Activated naive CD8-positive, alpha-beta T cell treated with anti-CD3 and anti-CD28 coated beads, Interleukin-2, amount 10 ng/mL, durations not matched to agents 7 days and 5 days (primary cell): ENCODE results near the gene UNC93A. TPM values are rescaled to one million over a fixed set of nuclear protein-coding genes. Genes with fewer than 3 reads are reported as not detected.
A peak's percentile ranks its signal among the peaks of the same experiment; 100 is the strongest.

Experiments
- ATAC-seq: fragments of 150-1000 bp; cut with Tn5 transposase; one replicate; pipeline ENCODE4 v1.10.0; 2021; ENCODE audit warnings: low read depth, moderate library complexity
- POLR2A ChIA-PET: fragments of 350-600 bp; sonication (Branson Sonifier 250); formaldehyde crosslinking; loops from one replicate; lab custom pipeline; 2021; ENCODE audit warnings: antibody characterized with exemption; lab: Charles Lee
- DNase-seq: peaks from one replicate; pipeline ENCODE4 v3.0.0; 2021
- H3K27ac Mint-ChIP-seq: one replicate; pipeline ENCODE4 v1.8.0; 2022; ENCODE audit warnings: mild to moderate bottlenecking, mixed read lengths
- H3K27me3 Mint-ChIP-seq: one replicate; pipeline ENCODE4 v1.8.0; 2022; ENCODE audit warnings: mild to moderate bottlenecking, moderate library complexity, mixed read lengths
- H3K36me3 Mint-ChIP-seq: one replicate; pipeline ENCODE4 v1.8.0; 2021; ENCODE audit warnings: mild to moderate bottlenecking, mixed read lengths
- H3K4me1 Mint-ChIP-seq: one replicate; pipeline ENCODE4 v1.8.0; 2021; ENCODE audit warnings: mixed read lengths
- H3K4me3 Mint-ChIP-seq: one replicate; pipeline ENCODE4 v1.8.0; 2022; ENCODE audit warnings: mild to moderate bottlenecking, moderate library complexity, mixed read lengths
- H3K9me3 Mint-ChIP-seq: one replicate; pipeline ENCODE4 v1.8.0; 2021; ENCODE audit warnings: mixed read lengths
- total RNA-seq, 2 experiments: library from RNA; stranded (reverse); gene quantifications; one replicate each; pipeline ENCODE4 v1.2.3, GENCODE V29; 2021

Gene UNC93A
- total RNA-seq, 2 experiments from 2014 or later, result not detected

DNA sequence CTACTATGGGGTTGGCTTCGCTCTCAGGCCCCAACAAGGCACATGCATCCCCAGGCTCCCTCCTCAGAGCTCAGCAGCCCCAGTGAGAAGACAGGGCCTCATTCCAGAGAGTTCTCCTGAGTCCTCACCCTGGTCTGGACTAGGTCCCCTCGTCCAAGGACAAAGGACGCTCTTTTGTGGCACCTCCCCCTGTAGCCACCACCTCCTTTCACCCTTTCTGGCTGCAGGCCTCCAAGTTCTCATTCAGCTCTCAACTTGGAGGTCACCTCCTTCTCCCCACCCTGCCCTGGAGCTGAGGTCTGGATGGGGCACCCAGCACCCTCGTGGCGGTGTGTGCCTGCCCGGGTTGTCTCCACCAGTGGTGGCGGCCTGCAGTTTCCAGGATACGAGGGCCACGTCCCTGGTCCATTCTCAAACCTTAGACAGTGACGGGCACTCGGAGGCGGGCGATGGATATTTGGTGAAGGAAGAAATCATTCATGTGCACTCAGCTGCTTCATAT lies 2.5 kb downstream of the UNC93A start:
- H3K4me3 Mint-ChIP-seq, result no peak overlapping the region
- no peak for ATAC-seq
- H3K9me3 Mint-ChIP-seq, result no peaks in the 10 kb centered on the region
- no peak overlapping the region for H3K27ac Mint-ChIP-seq
- no peaks in the 10 kb centered on the region for H3K36me3 Mint-ChIP-seq
- H3K4me1 Mint-ChIP-seq, result no peaks in the 10 kb centered on the region
- no peak for DNase-seq
- POLR2A ChIA-PET, result no interaction called here
- H3K27me3 Mint-ChIP-seq, result peaks cover 7% of the 10 kb centered on the region

DNA sequence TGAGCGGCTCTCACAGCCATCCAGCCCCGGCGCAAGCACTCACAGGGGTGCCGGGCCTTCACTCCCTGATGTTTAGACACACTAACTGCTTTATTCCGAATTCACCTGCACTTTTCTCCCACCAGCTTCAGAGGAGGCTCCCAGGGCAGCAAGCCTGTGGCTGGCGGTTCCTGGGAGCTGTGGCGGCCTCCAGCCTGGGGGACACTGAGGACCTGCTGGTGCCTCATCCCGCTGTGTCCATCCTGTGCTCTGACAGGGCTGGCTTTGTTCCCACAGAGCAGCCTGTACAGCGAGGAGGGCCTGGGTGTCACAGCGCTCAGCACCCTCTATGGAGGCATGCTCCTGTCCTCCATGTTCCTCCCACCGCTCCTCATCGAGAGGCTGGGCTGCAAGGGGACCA lies 3.1 kb downstream of the UNC93A start:
- Mint-ChIP-seq H3K4me3 (no peak overlapping the region), H3K36me3 (no peaks in the 10 kb centered on the region), H3K27me3 (peaks cover 5% of the 10 kb centered on the region), H3K9me3 (no peaks in the 10 kb centered on the region), H3K4me1 (no peaks in the 10 kb centered on the region), H3K27ac (no peak overlapping the region)
- ATAC-seq, result no peak
- POLR2A ChIA-PET, result no interaction called here
- no peak for DNase-seq

DNA sequence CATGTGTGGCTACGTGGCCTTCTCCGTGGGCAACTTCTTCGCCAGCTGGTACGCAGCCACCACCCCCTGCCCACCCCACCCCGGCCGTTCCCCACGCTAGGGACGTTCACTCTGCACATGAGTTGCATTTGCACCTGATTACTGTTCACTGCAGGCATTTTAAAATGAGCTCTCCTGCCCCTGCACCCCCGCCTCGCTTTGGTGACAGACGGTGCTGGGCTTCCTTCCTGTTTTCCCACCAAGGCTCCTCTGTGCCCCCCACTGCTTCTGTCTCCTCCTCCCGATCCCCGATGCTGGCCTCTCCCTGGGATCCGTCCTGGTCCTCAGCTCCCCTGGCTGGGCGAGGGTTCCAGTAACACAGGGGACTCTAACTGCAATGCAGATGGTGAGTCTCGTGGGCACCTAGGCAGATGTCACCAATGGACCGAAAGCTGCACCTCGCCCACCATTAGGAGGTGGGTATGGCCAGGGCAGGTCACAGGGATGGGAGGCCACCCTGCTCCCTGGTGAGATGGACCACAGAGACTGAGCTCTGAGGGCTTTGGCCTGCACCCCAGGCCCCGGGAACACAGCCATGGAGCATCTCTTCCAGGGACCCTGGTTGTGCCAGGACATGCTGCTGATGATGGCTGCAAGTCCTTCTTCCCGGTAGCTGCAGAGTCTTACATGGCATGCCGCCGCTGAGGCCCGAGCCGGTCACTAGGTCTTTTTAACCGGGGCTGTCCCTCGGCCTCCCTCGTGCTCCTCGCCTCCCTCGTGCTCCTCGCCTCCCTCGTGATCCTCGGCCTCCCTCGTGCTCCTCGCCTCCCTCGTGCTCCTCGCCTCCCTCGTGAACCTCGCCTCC lies 3.8 kb downstream of the UNC93A start:
- POLR2A ChIA-PET, result no interaction called here
- no peak overlapping the region for H3K27ac Mint-ChIP-seq
- no peaks in the 10 kb centered on the region for H3K9me3 Mint-ChIP-seq
- H3K4me1 Mint-ChIP-seq, result no peaks in the 10 kb centered on the region
- no peak for ATAC-seq
- no peak for DNase-seq
- H3K27me3 Mint-ChIP-seq, result peaks cover 7% of the 10 kb centered on the region
- no peak overlapping the region for H3K4me3 Mint-ChIP-seq
- H3K36me3 Mint-ChIP-seq, result no peaks in the 10 kb centered on the region

DNA sequence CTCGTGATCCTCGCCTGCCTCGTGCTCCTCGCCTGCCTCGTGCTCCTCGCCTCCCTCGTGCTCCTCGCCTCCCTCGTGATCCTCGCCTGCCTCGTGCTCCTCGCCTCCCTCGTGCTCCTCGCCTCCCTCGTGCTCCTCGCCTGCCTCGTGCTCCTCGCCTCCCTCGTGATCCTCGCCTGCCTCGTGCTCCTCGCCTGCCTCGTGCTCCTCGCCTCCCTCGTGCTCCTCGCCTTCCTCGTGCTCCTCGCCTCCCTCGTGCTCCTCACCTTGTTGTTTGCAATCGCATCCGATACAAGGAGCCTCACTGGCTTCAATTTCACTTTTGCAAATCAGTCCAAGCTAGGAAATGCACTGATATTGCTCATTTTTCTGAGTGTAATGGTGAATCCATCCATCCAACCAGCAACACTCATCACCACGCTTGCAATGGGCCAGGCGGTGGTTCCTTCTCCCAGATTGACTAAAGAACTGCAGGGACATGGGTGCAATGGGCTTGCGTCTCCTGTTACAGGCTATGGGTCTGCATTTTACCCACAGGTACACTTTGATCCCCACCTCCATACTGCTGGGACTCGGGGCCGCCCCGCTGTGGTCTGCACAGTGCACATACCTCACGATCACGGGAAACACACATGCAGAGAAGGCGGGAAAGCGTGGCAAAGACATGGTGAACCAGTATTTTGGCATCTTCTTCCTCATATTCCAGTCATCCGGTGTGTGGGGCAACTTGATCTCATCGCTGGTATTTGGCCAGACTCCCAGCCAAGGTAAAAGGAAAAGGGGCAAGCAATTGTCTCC lies 4.6 kb downstream of the UNC93A start:
- DNase-seq (no peak), ATAC-seq (no peak)
- no peaks in the 10 kb centered on the region for H3K4me1 Mint-ChIP-seq
- H3K36me3 Mint-ChIP-seq, result no peaks in the 10 kb centered on the region
- no peak overlapping the region for H3K4me3 Mint-ChIP-seq
- POLR2A ChIA-PET, result no interaction called here
- no peaks in the 10 kb centered on the region for H3K9me3 Mint-ChIP-seq
- H3K27me3 Mint-ChIP-seq, result peaks cover 8% of the 10 kb centered on the region
- no peak overlapping the region for H3K27ac Mint-ChIP-seq

DNA sequence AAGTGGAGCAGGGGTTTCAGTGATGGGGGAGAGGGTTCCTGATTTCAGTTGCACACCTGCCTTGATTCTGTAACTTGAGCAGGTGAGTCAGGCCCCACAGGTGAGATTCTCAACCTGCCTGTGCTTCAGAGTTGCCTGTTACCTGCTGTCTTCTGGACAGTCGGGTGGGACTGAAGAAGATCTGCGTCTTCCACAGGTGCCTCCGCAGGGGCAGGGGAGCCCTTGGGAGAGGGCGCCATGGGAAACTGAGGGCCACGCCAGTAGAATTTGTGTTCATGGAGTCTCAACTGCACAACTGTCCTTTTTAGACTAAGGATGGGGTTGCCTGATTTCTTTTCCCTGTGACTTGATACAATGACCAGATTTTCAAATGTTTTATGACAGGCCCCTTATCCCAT lies 5.2 kb downstream of the UNC93A start:
- Mint-ChIP-seq H3K27ac (no peak overlapping the region), H3K27me3 (peaks cover 4% of the 10 kb centered on the region), H3K4me3 (no peak overlapping the region), H3K9me3 (no peaks in the 10 kb centered on the region), H3K4me1 (no peaks in the 10 kb centered on the region), H3K36me3 (no peaks in the 10 kb centered on the region)
- POLR2A ChIA-PET, result no interaction called here
- no peak for ATAC-seq
- no peak for DNase-seq

- no peaks in the 10 kb centered on the region for H3K4me1 Mint-ChIP-seq
- peaks cover 4% of the 10 kb centered on the region for H3K27me3 Mint-ChIP-seq
- no peak overlapping the region for H3K27ac Mint-ChIP-seq
- no peaks in the 10 kb centered on the region for H3K36me3 Mint-ChIP-seq
- no peak overlapping the region for H3K4me3 Mint-ChIP-seq
- H3K9me3 Mint-ChIP-seq, result no peaks in the 10 kb centered on the region
- no peak for ATAC-seq
- no peak for DNase-seq
- POLR2A ChIA-PET, result no interaction called here
Measured at GRCh38 chr6:167296902-167297301, 5.8 kb downstream of the UNC93A start.

DNA sequence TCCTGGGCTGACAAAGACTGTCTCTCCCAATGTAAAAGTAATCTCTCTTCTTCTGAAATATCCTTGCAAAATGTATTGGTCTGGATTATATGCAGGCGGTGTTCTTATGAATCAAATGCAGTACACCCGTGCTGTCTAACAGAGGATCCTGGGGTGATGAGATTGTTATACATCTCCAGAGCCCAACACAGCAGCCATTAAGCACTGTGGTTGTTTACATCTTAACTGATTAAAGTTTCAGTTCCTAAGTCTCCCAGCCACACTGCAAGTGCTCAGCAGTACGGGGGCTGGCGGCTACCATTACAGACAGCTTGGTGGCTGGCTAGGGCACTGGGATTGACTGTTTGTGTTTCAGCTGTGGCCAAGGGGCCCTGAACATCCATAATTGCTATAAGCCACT lies 7.0 kb downstream of the UNC93A start:
- Mint-ChIP-seq H3K4me3 (no peak overlapping the region), H3K27me3 (peaks cover 4% of the 10 kb centered on the region), H3K27ac (no peak overlapping the region), H3K36me3 (no peaks in the 10 kb centered on the region), H3K4me1 (no peaks in the 10 kb centered on the region), H3K9me3 (no peaks in the 10 kb centered on the region)
- ATAC-seq (no peak), DNase-seq (no peak)
- POLR2A ChIA-PET, result no interaction called here

DNA sequence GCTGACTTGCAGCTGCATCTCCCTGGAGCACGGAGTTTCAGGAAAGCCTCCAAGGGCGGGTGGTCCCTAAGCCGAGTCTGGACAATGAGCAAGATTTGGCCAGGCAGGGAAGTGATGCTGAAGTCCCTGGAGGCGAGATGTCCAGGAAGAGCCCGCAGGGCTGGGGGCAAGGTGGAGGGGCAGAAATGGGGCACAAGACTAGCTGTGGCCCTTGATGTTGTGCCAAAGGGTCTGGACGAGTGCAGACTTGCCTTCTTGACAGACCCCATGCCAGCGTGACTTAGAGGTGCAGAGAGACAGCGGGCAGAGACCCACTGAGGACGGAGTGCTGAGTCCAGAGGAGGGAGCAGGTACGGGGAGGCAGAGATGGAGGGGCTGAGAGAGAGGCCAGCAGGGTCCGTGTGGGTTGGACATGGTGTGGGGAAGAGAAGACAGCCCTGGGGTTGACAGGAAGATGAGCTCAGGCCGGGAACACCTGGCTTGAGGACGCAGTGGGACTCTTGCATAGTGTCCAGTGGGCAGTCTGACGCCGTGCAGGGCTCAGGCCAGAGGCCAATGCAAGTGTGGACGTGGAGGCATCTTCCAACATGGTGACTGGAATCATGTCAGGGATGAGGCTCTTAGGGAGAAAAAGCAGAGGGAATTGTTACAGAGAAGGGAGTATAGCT lies 8.7 kb downstream of the UNC93A start:
- H3K36me3 Mint-ChIP-seq, result no peaks in the 10 kb centered on the region
- peaks cover 4% of the 10 kb centered on the region for H3K27me3 Mint-ChIP-seq
- ATAC-seq, result no peak

GRCh38 chr6:167300902-167301777 lies 10.0 kb downstream of the UNC93A start:
- no peaks in the 10 kb centered on the region for H3K4me1 Mint-ChIP-seq
- no peak overlapping the region for H3K4me3 Mint-ChIP-seq
- H3K36me3 Mint-ChIP-seq, result no peaks in the 10 kb centered on the region
- DNase-seq, result no peak
- H3K27me3 Mint-ChIP-seq, result peaks cover 4% of the 10 kb centered on the region
- H3K27ac Mint-ChIP-seq, result no peak overlapping the region
- no peak for ATAC-seq
- POLR2A ChIA-PET, result no interaction called here
- H3K9me3 Mint-ChIP-seq, result no peaks in the 10 kb centered on the region

More for the DNA sequence above, 8.7 kb downstream of the UNC93A start:
- DNase-seq, result no peak
- Mint-ChIP-seq H3K9me3 (no peaks in the 10 kb centered on the region), H3K4me3 (no peak overlapping the region), H3K27ac (peak overlapping the region; percentile 47), H3K4me1 (no peaks in the 10 kb centered on the region)
- POLR2A ChIA-PET, result interaction anchor here (0.6 kb wide), 1 partner anchor 13 kb away, joined by 4 read pairs; no protein-coding TSS in a partner anchor

GRCh38 chr6:167302074-167302473 lies 11.0 kb downstream of the UNC93A start:
- ATAC-seq, result no peak
- peaks cover 4% of the 10 kb centered on the region for H3K27me3 Mint-ChIP-seq
- H3K4me3 Mint-ChIP-seq, result no peak overlapping the region
- H3K27ac Mint-ChIP-seq, result no peak overlapping the region
- no peaks in the 10 kb centered on the region for H3K36me3 Mint-ChIP-seq
- H3K9me3 Mint-ChIP-seq, result no peaks in the 10 kb centered on the region
- DNase-seq, result no peak
- POLR2A ChIA-PET, result no interaction called here
- no peaks in the 10 kb centered on the region for H3K4me1 Mint-ChIP-seq

DNA sequence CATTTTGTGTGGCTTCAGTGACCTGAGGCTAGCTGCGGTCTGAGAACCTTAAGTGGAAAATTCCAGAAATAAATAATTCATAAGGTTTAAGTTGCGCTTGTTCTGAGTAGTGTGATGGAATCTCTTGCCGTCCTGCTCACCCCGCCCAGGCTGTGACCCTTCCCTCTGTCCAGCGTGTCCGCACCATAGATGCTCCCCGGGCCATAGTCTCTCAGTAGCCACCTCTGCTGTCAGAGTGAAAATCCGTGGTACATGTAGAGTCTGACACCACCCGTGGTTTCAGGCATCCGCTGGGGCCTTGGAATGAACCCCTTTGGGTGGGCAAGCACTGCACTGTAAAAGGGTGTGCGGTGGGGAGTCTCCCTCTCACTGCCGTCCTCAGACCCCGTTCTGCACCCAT lies 11.7 kb downstream of the UNC93A start:
- Mint-ChIP-seq H3K27me3 (peaks cover 4% of the 10 kb centered on the region), H3K9me3 (no peaks in the 10 kb centered on the region), H3K36me3 (no peaks in the 10 kb centered on the region), H3K27ac (no peak overlapping the region), H3K4me3 (no peak overlapping the region), H3K4me1 (no peaks in the 10 kb centered on the region)
- POLR2A ChIA-PET, result no interaction called here
- ATAC-seq (no peak), DNase-seq (no peak)

GRCh38 chr6:167303675-167304625 lies 12.8 kb downstream of the UNC93A start:
- Mint-ChIP-seq H3K4me1 (no peaks in the 10 kb centered on the region), H3K36me3 (no peaks in the 10 kb centered on the region), H3K4me3 (no peak overlapping the region), H3K27me3 (peaks cover 4% of the 10 kb centered on the region), H3K9me3 (no peaks in the 10 kb centered on the region), H3K27ac (no peak overlapping the region)
- POLR2A ChIA-PET, result no interaction called here
- ATAC-seq (no peak), DNase-seq (no peak)
